Adipocyte (in vitro differentiated cells): ENCODE data around the gene RNF186.

ENCODE experiments used
- DNase-seq: peaks from one replicate; pipeline ENCODE4 v3.0.0-alpha.2; 2015; ENCODE audit warnings: low read depth
- H3K27me3 ChIP-seq: replicated peaks from 2 replicates; pipeline ENCODE4 v1.7.0; 2013; ENCODE audit warnings: mild to moderate bottlenecking, low read length, moderate library complexity; ENCODE audit not compliant: control insufficient read depth, insufficient read depth
- H3K36me3 ChIP-seq: 2 replicates; pipeline ENCODE4 v1.7.0; 2013; ENCODE audit warnings: low read length, mild to moderate bottlenecking, moderate library complexity; ENCODE audit not compliant: control insufficient read depth, insufficient read depth, severe bottlenecking
- H3K4me1 ChIP-seq: 2 replicates; pipeline ENCODE4 v1.7.0; 2013; ENCODE audit warnings: mild to moderate bottlenecking, low read length, moderate library complexity; ENCODE audit not compliant: control insufficient read depth, insufficient read depth
- H3K4me3 ChIP-seq: 2 replicates; pipeline ENCODE4 v1.7.0; 2013; ENCODE audit warnings: mild to moderate bottlenecking, low read length, moderate library complexity
- H3K9ac ChIP-seq: 2 replicates; pipeline ENCODE4 v1.7.0; 2013; ENCODE audit warnings: mild to moderate bottlenecking, low read length, moderate library complexity
- H3K9me3 ChIP-seq: 2 replicates; pipeline ENCODE4 v1.7.0; 2013; ENCODE audit warnings: mild to moderate bottlenecking, low read length, moderate library complexity; ENCODE audit not compliant: control insufficient read depth

Gene RNF186

GRCh38 chr1:19814681-19815503 is at the start of gene RNF186:
RNF186 (minus strand) TSS chr1:19815283; CDS start chr1:19815101, 182 bp downstream.
- Histone ChIP-seq H3K4me3 (no peak within 1 kb of the TSS), H3K27me3 (no peaks in the 10 kb centered on the region), H3K9me3 (no peaks in the 10 kb centered on the region), H3K36me3 (no peaks in the 10 kb centered on the region), H3K9ac (no peak within 1 kb of the TSS), H3K4me1 (peaks cover 30% of the 10 kb centered on the region)
- no peak for DNase-seq

DNA sequence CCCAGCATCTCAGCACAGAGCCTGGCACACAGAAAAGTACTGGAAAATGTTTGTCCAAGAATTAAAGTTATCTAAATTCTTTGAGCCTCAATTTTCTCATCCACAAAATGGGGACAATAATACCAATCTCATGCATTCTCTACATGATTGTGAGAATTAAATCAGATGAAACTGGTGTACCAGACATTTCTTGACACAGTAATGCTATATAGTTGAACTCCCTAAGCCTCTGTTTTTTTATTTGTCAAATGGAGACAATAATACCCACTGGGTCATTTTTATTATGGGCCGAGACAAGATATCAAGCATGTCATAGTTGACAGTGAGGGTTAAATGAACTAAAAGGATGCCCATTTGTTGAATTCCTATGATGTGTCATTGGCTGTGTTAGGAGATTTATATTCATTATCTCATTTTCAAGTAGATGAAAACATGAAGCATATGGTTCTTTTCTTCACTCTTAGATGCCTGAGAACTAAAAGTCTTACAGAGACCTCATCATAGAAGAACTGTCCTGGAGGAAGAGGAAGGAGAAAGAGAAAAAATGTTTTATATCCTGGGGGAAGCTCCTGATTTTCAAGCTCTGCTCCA is 49.6 kb upstream of the RNF186 start:
- Histone ChIP-seq H3K4me3 (peak overlapping the region; percentile 4), H3K36me3 (no peaks in the 10 kb centered on the region), H3K9me3 (peaks cover 5% of the 10 kb centered on the region), H3K27me3 (no peaks in the 10 kb centered on the region), H3K4me1 (peaks cover 36% of the 10 kb centered on the region), H3K9ac (no peak overlapping the region)
- no peak for DNase-seq

GRCh38 chr1:19862944-19863343 is 47.9 kb upstream of the RNF186 start:
- no peak for DNase-seq
- H3K9me3 ChIP-seq, result peaks cover 5% of the 10 kb centered on the region
- no peak overlapping the region for H3K9ac ChIP-seq
- peaks cover 36% of the 10 kb centered on the region for H3K4me1 ChIP-seq
- no peaks in the 10 kb centered on the region for H3K27me3 ChIP-seq
- no peaks in the 10 kb centered on the region for H3K36me3 ChIP-seq
- no peak overlapping the region for H3K4me3 ChIP-seq

DNA sequence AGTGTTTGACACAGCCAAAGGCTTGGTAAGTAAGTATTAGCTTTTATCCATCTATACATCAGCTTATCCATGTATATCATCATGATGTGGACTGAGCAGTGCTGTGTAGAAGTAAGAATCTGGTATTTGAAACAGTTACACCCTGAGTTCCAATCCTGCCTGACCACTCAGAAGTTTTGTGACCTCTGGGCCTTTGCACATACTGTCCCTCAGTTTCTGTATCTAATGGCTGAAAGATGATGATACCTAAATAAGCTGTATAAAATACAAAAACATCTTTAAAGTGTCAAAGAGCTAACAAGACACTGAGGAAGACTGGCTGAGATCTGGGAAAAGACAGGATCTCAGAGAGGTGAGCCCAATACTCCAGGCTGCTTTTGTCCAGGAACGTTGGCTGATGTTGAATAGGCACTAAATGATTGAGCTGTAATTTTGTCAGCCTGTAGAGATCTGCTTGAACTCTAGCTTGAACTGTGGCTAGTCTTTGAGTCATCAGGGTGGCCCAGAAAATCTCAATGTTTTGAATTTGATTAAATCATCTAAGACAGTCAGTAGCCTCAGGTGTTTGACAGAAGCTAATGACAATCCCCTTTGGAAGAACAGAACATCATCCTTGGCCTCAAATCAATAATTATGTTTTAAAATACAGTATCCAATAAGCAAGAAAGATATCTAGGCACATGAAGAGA is 46.9 kb upstream of the RNF186 start:
- Histone ChIP-seq H3K9me3 (peaks cover 5% of the 10 kb centered on the region), H3K36me3 (no peaks in the 10 kb centered on the region), H3K4me1 (peaks cover 30% of the 10 kb centered on the region), H3K27me3 (no peaks in the 10 kb centered on the region), H3K4me3 (no peak overlapping the region), H3K9ac (no peak overlapping the region)
- DNase-seq, result no peak

- H3K9ac ChIP-seq, result no peak overlapping the region
- no peak overlapping the region for H3K4me3 ChIP-seq
- H3K27me3 ChIP-seq, result no peaks in the 10 kb centered on the region
- H3K36me3 ChIP-seq, result no peaks in the 10 kb centered on the region
- H3K9me3 ChIP-seq, result peaks cover 5% of the 10 kb centered on the region
- H3K4me1 ChIP-seq, result peaks cover 21% of the 10 kb centered on the region
- DNase-seq, result peak; percentile 16
Measured at GRCh38 chr1:19861034-19861433, 46.0 kb upstream of the RNF186 start.

DNA sequence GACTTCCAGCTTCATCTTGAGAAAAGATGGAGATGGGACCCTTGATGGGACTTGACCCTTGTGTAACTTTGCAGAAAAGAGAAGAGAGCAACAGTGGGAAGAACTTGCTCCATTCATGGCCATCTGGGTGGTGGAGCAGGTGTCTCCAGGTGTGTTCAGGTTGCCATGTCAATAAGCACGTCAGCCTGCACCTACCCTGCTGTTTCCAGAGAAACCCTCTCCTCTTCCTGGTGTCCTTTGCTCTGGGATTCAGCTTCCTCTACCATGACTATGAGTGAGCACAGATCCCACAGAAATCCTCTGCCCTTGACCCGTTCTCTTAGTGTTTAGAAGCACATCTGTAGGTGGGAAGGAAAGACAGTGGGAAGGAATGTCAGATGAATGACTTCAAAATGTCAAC is 45.3 kb upstream of the RNF186 start:
- peaks cover 20% of the 10 kb centered on the region for H3K4me1 ChIP-seq
- H3K4me3 ChIP-seq, result no peak overlapping the region
- no peaks in the 10 kb centered on the region for H3K27me3 ChIP-seq
- DNase-seq, result no peak
- H3K9ac ChIP-seq, result no peak overlapping the region
- H3K36me3 ChIP-seq, result no peaks in the 10 kb centered on the region
- H3K9me3 ChIP-seq, result peaks cover 5% of the 10 kb centered on the region

DNA sequence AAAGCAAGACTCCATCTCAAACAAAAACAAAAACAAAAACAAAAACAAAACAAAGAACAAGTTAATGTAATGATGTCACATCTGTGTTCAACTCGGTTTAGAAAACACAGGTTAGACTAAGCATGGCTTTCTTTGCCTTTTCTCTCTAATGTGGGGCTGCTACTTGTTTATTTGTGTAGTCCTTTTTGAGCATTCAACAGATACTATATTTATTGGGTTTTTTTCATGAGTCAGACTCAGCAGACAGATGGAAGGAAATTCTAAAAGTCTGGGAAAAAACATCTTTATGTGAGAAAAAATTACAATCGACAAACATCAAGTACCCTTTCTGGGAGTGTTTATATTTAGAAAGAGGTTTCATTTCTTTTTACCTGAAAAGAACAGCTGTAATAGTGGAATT is 44.8 kb upstream of the RNF186 start:
- Histone ChIP-seq H3K4me1 (peaks cover 20% of the 10 kb centered on the region), H3K27me3 (no peaks in the 10 kb centered on the region), H3K36me3 (no peaks in the 10 kb centered on the region), H3K9ac (no peak overlapping the region), H3K9me3 (peaks cover 5% of the 10 kb centered on the region), H3K4me3 (no peak overlapping the region)
- no peak for DNase-seq

DNA sequence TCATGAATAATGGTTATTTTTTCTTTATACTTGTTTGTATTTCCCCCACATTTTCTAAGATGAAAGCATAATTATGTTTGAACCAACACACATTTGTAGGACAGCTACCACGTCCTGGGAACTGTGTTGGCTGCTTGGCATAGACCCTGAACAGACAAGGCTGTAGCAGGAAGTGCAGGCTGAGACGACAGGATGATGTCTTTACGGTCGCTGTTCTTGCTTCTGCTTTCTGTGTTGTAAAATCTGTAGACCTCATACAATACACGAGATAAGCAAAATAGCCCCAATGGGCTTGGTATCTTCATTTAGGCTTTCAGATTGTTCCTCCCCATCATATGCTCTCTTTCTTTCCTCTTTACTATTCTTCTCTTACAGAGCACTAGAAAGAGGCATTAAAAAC is 43.8 kb upstream of the RNF186 start:
- no peaks in the 10 kb centered on the region for H3K36me3 ChIP-seq
- H3K27me3 ChIP-seq, result no peaks in the 10 kb centered on the region
- H3K9ac ChIP-seq, result no peak overlapping the region
- no peak for DNase-seq
- H3K9me3 ChIP-seq, result peaks cover 5% of the 10 kb centered on the region
- H3K4me3 ChIP-seq, result no peak overlapping the region
- H3K4me1 ChIP-seq, result peaks cover 13% of the 10 kb centered on the region

- H3K27me3 ChIP-seq, result no peaks in the 10 kb centered on the region
- no peaks in the 10 kb centered on the region for H3K9me3 ChIP-seq
- H3K4me1 ChIP-seq, result no peaks in the 10 kb centered on the region
- H3K36me3 ChIP-seq, result no peaks in the 10 kb centered on the region
- H3K4me3 ChIP-seq, result no peak overlapping the region
- no peak overlapping the region for H3K9ac ChIP-seq
- no peak for DNase-seq
Measured at GRCh38 chr1:19854866-19855265, 39.8 kb upstream of the RNF186 start.

DNA sequence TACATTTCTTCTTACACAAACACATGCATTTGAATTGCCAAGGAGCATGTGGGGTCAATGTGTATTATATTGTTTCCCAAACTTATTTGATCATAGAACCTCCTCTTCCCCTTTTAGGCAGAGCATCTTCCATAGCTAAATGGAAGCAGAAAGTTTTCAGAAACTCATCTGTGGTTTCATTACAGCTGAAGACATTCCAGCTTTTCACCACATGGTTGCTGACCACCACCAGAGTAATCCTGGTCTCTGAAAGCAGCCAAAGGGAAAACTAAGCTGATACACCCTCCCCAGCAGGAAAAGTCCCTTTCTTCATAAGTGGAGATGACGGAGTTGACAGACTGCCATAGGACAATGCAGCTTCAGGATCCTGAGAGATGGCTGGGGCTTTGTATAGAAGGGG is 37.0 kb upstream of the RNF186 start:
- Histone ChIP-seq H3K9ac (no peak overlapping the region), H3K4me1 (peaks cover 3% of the 10 kb centered on the region), H3K36me3 (no peaks in the 10 kb centered on the region), H3K9me3 (no peaks in the 10 kb centered on the region), H3K4me3 (no peak overlapping the region), H3K27me3 (no peaks in the 10 kb centered on the region)
- DNase-seq, result no peak

DNA sequence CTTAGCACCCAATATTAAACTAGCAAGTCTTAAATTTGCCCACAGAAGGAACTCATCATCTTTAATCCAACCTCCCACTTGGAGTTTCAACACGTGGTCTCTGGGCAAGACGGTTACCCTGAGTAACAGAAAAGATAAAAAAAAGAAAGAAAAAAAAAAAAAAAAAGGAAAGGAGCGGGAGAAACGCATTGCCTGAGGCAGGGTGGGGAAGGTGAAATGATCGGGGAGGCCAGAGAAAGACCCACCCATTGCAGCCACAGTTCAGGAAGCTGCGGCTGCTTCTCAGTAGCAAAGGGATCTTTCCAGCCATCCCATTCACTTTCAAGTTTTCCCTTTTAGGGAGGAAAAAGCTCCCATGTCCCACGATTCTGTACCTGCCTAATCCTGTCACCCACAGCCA is 35.1 kb upstream of the RNF186 start:
- Histone ChIP-seq H3K4me1 (peaks cover 10% of the 10 kb centered on the region), H3K36me3 (no peaks in the 10 kb centered on the region), H3K4me3 (no peak overlapping the region), H3K9me3 (no peaks in the 10 kb centered on the region), H3K27me3 (no peaks in the 10 kb centered on the region), H3K9ac (no peak overlapping the region)
- DNase-seq, result no peak
